ENCODE measurements around the gene SLC15A1.

DNA sequence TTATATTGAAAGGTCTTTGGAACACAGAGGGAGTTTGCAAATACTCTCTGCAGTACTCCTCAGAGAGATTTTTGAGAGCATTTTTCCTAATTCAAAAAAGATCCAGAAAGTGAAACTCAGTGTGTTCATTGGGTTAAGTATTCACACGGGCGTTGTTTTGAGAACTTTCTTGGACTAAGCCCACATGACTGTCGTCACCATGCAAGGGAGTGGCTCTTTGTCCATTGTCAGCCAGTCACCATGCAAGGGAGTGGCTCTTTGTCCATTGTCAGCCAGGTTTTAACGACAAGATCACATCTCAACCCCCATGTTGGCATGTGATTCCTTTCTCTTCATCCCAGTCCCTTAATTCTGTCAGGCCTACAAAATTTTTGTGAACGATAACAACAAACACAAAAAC, 94.3 kb downstream of the SLC15A1 start:
- TF ChIP-seq, protein P1, sequence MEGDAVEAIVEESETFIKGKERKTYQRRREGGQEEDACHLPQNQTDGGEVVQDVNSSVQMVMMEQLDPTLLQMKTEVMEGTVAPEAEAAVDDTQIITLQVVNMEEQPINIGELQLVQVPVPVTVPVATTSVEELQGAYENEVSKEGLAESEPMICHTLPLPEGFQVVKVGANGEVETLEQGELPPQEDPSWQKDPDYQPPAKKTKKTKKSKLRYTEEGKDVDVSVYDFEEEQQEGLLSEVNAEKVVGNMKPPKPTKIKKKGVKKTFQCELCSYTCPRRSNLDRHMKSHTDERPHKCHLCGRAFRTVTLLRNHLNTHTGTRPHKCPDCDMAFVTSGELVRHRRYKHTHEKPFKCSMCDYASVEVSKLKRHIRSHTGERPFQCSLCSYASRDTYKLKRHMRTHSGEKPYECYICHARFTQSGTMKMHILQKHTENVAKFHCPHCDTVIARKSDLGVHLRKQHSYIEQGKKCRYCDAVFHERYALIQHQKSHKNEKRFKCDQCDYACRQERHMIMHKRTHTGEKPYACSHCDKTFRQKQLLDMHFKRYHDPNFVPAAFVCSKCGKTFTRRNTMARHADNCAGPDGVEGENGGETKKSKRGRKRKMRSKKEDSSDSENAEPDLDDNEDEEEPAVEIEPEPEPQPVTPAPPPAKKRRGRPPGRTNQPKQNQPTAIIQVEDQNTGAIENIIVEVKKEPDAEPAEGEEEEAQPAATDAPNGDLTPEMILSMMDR (IDR thresholded peaks at IDR 0.05): no peak
- TF ChIP-seq POLR2A (IDR thresholded peaks at IDR 0.05): no peak

Measured in transverse colon (tissue), 3 donors.